GM23338 (cell line): ENCODE data around the gene RAMP3. TPM values are rescaled to one million over a fixed set of nuclear protein-coding genes. Genes with fewer than 3 reads are reported as not detected.

Source experiments
- ATAC-seq: fragments of 200-7000 bp; cut with Tn5 transposase; 3 replicates; pipeline ENCODE4 v1.9.1; 2020
- DNase-seq: peaks from one replicate; pipeline ENCODE4 v3.0.0-alpha.2; 2015; ENCODE audit warnings: low spot score
- H2AFZ ChIP-seq: fragments of 200-600 bp; sonication (generic); 2 replicates; pipeline ENCODE4 v1.8.0; 2016; ENCODE audit warnings: antibody characterized with exemption, mild to moderate bottlenecking, moderate library complexity
- H3F3A ChIP-seq: fragments of 200-600 bp; sonication (generic); replicated peaks from 2 replicates; pipeline ENCODE4 v1.8.0; 2017; ENCODE audit warnings: antibody characterized with exemption, mixed run types, low read depth
- H3K27ac ChIP-seq: fragments of 200-600 bp; sonication (generic); 2 replicates; pipeline ENCODE4 v1.6.1; 2016; ENCODE audit warnings: low read depth
- H3K27me3 ChIP-seq: fragments of 200-600 bp; sonication (generic); 2 replicates; pipeline ENCODE4 v1.8.0; 2016; ENCODE audit warnings: mild to moderate bottlenecking, mixed run types, moderate library complexity; ENCODE audit not compliant: insufficient read depth
- H3K36me3 ChIP-seq: fragments of 200-600 bp; sonication (generic); 2 replicates; pipeline ENCODE4 v1.8.0; 2016; ENCODE audit warnings: mild to moderate bottlenecking; ENCODE audit not compliant: insufficient read depth
- H3K4me1 ChIP-seq: fragments of 200-600 bp; sonication (generic); 2 replicates; pipeline ENCODE4 v1.8.0; 2016; ENCODE audit warnings: mild to moderate bottlenecking, moderate library complexity; ENCODE audit not compliant: insufficient read depth
- H3K4me2 ChIP-seq: fragments of 200-600 bp; sonication (generic); 2 replicates; pipeline ENCODE4 v1.7.1; 2017; ENCODE audit warnings: mixed run types
- H3K4me3 ChIP-seq: fragments of 200-600 bp; sonication (generic); 2 replicates; pipeline ENCODE4 v1.6.1; 2016; ENCODE audit warnings: mixed run types
- H3K79me2 ChIP-seq: fragments of 200-600 bp; sonication (generic); replicated peaks from 2 replicates; pipeline ENCODE4 v1.8.0; 2017; ENCODE audit warnings: mild to moderate bottlenecking; ENCODE audit not compliant: insufficient read depth
- H3K9me2 ChIP-seq: fragments of 200-600 bp; sonication (generic); 2 replicates; pipeline ENCODE4 v1.8.0; 2017; ENCODE audit not compliant: insufficient read depth
- H4K20me1 ChIP-seq: fragments of 200-600 bp; sonication (generic); replicated peaks from 2 replicates; pipeline ENCODE4 v1.8.0; 2017; ENCODE audit warnings: mild to moderate bottlenecking; ENCODE audit not compliant: insufficient read depth
- H3K27ac Mint-ChIP-seq: 2 replicates; pipeline ENCODE4 v1.8.0; 2020; ENCODE audit warnings: inconsistent platforms, mild to moderate bottlenecking, moderate library complexity, mixed read lengths
- H3K27me3 Mint-ChIP-seq: 3 replicates; pipeline ENCODE4 v1.8.0; 2022; ENCODE audit warnings: low read depth, mild to moderate bottlenecking, moderate library complexity, mixed read lengths, inconsistent platforms; ENCODE audit not compliant: insufficient read depth, poor library complexity
- H3K36me3 Mint-ChIP-seq: 3 replicates; pipeline ENCODE4 v1.8.0; 2021; ENCODE audit warnings: low read depth, mild to moderate bottlenecking, inconsistent platforms, moderate library complexity, mixed read lengths
- H3K4me1 Mint-ChIP-seq: 3 replicates; pipeline ENCODE4 v1.8.0; 2020; ENCODE audit warnings: mild to moderate bottlenecking, inconsistent platforms, mixed read lengths
- H3K4me3 Mint-ChIP-seq: 3 replicates; pipeline ENCODE4 v1.8.0; 2021; ENCODE audit warnings: moderate library complexity, mild to moderate bottlenecking, inconsistent platforms, mixed read lengths
- H3K9me3 Mint-ChIP-seq: 3 replicates; pipeline ENCODE4 v1.8.0; 2020; ENCODE audit warnings: moderate library complexity, mild to moderate bottlenecking, inconsistent platforms, mixed read lengths
- CREB1 ChIP-seq: fragments of 250-450 bp; sonication (Bioruptor Pico); IDR thresholded peaks from 2 replicates; pipeline ENCODE4 v1.5.0; 2020; ENCODE audit warnings: low read depth, mild to moderate bottlenecking, moderate library complexity
- CTCF ChIP-seq, 2 experiments: fragments of 200-600 bp in 1 of 2; sonication (generic) in 1 of 2; conservative IDR thresholded peaks; 2 replicates each; pipeline versions ENCODE4 v1.5.1 to v1.6.1; 2016 to 2017; ENCODE audit warnings: antibody characterized with exemption in 2 of 2, low read depth in 2 of 2, mild to moderate bottlenecking in 2 of 2, moderate library complexity in 1 of 2
- ETS1 ChIP-seq: IDR thresholded peaks from 2 replicates; pipeline ENCODE4 v1.6.1; 2016; ENCODE audit warnings: antibody characterized with exemption
- EZH2 ChIP-seq: fragments of 200-600 bp; sonication (generic); IDR thresholded peaks from one replicate; pipeline ENCODE4 v1.8.0; 2017; ENCODE audit warnings: antibody characterized with exemption, mild to moderate bottlenecking, low read depth; ENCODE audit not compliant: unreplicated experiment
- EZH2phosphoT487 ChIP-seq: fragments of 200-600 bp; sonication (generic); IDR thresholded peaks from one replicate; pipeline ENCODE4 v1.8.1; 2018; ENCODE audit warnings: antibody characterized with exemption; ENCODE audit not compliant: unreplicated experiment
- JUNB ChIP-seq: IDR thresholded peaks from one replicate; pipeline ENCODE4 v1.6.1; 2016; ENCODE audit warnings: antibody characterized with exemption; ENCODE audit not compliant: unreplicated experiment
- NANOG ChIP-seq: IDR thresholded peaks from 2 replicates; pipeline ENCODE4 v1.6.1; 2016; ENCODE audit warnings: antibody characterized with exemption, borderline replicate concordance
- POLR2AphosphoS5 ChIP-seq: IDR thresholded peaks from 2 replicates; pipeline ENCODE4 v1.6.1; 2016; ENCODE audit warnings: antibody characterized with exemption, low read depth
- REST ChIP-seq: IDR thresholded peaks from one replicate; pipeline ENCODE4 v1.6.1; 2018; ENCODE audit warnings: antibody characterized with exemption; ENCODE audit not compliant: unreplicated experiment
- STAT1 ChIP-seq: IDR thresholded peaks from one replicate; pipeline ENCODE4 v1.6.1; 2016; ENCODE audit warnings: antibody characterized with exemption; ENCODE audit not compliant: unreplicated experiment
- ZNF114 ChIP-seq: fragments of 250-450 bp; sonication (Bioruptor Pico); IDR thresholded peaks from 2 replicates; pipeline ENCODE4 v1.5.0; 2020; ENCODE audit warnings: mild to moderate bottlenecking, moderate library complexity
- ZNF331 ChIP-seq: fragments of 250-450 bp; sonication (Bioruptor Pico); IDR thresholded peaks from 2 replicates; pipeline ENCODE4 v1.5.0; 2020; ENCODE audit warnings: low read depth, mild to moderate bottlenecking, moderate library complexity
- ZNF462 ChIP-seq: fragments of 250-450 bp; sonication (Bioruptor Pico); IDR thresholded peaks from 2 replicates; pipeline ENCODE4 v1.5.0; 2020; ENCODE audit warnings: mild to moderate bottlenecking, moderate library complexity
- polyA plus RNA-seq: library from polyadenylated mRNA; unstranded; fragments of >200 nt; fragmentation: Nextera tagmentation; extraction: Ambion mirVana; gene quantifications from 2 replicates; pipeline ENCODE4 v1.2.1, GENCODE V29; 2016
- total RNA-seq: library from RNA; depleted of rRNA; stranded (reverse); fragments of >200 nt; shearing (Covaris generic); gene quantifications from 2 replicates; pipeline ENCODE4 v1.2.3, GENCODE V29; 2014

RAMP3 gene
- total and polyA plus RNA-seq, 2 experiments from 2014 or later: 1.1 to 4.6 TPM

GRCh38 chr7:45179666-45180065 is 22.1 kb downstream of the RAMP3 start:
- Histone ChIP-seq H3K36me3 (no peaks in the 10 kb centered on the region), H3K79me2 (no peaks in the 10 kb centered on the region), H3K9me2 (0 out of 2 replicates have a peak, but pooled peaks cover 3% of the 10 kb centered on the region), H4K20me1 (no peaks in the 10 kb centered on the region; the same call in 1 of the 2 replicates), H3K4me1 (no peaks in the 10 kb centered on the region), H3K4me3 (no peak overlapping the region), H3K27ac (no peak overlapping the region), H3F3A (no peaks in the 10 kb centered on the region), H2AFZ (no peak overlapping the region), H3K4me2 (no peak overlapping the region), H3K27me3 (no peaks in the 10 kb centered on the region)
- Mint-ChIP-seq H3K36me3 (no peaks in the 10 kb centered on the region; the same call in 2 of the 3 replicates), H3K27me3 (peaks cover 5% of the 10 kb centered on the region), H3K27ac (no peak overlapping the region), H3K9me3 (no peaks in the 10 kb centered on the region), H3K4me1 (no peaks in the 10 kb centered on the region; the same call in 2 of the 3 replicates), H3K4me3 (no peak overlapping the region)
- ATAC-seq (no peak), DNase-seq (no peak)
- TF ChIP-seq STAT1: no peak
- no peak for TF ChIP-seq EZH2
- TF ChIP-seq EZH2phosphoT487: no peak
- no peak for TF ChIP-seq CTCF (conservative IDR thresholded peaks at IDR 0.05; ENCODE audit: low read depth in 2 of 2)
- no peak for TF ChIP-seq ZNF114
- no peak for TF ChIP-seq ZNF331
- TF ChIP-seq ZNF462 (CRISPR knock-in tag): no peak
- no peak for TF ChIP-seq ETS1
- TF ChIP-seq NANOG: no peak
- TF ChIP-seq POLR2AphosphoS5: no peak
- TF ChIP-seq JUNB: no peak
- TF ChIP-seq REST: no peak
- no peak for TF ChIP-seq CREB1 (CRISPR knock-in tag)
